GM12874 (cell line): ENCODE measurements around the gene PTPN7.

Experiments
- CTCF ChIP-seq: IDR thresholded peaks from 2 replicates; pipeline ENCODE4 v1.5.1; 2011; ENCODE audit warnings: low read depth, mild to moderate bottlenecking, control low read depth, low read length, moderate library complexity; ENCODE audit not compliant: insufficient read depth

The PTPN7 gene

GRCh38 chr1:202154766-202155477, 5.5 kb downstream of the PTPN7 start:
- TF ChIP-seq CTCF = peak; percentile 54

- no peak for TF ChIP-seq CTCF
These were observed 6.1 kb downstream of the PTPN7 start for GRCh38 chr1:202154148-202154765.

GRCh38 chr1:202153284-202153683, 7.1 kb downstream of the PTPN7 start:
- TF ChIP-seq CTCF = no peak

- no peak for TF ChIP-seq CTCF
These were observed 8.0 kb downstream of the PTPN7 start for GRCh38 chr1:202152399-202152798.

- no peak for TF ChIP-seq CTCF
These were observed 9.4 kb downstream of the PTPN7 start for GRCh38 chr1:202151045-202151444.

GRCh38 chr1:202150602-202151001, 9.8 kb downstream of the PTPN7 start:
- no peak for TF ChIP-seq CTCF

GRCh38 chr1:202150187-202150586, 10.2 kb downstream of the PTPN7 start:
- no peak for TF ChIP-seq CTCF
